Suppressor macrophage treated with lipopolysaccharide for 4 hours (primary cell): ENCODE data around the gene CD7.

Source experiments
- DNase-seq: peaks from one replicate; pipeline ENCODE4 v3.0.0-alpha.2; 2020

CD7 gene

GRCh38 chr17:82277851-82278250, 39.6 kb downstream of the CD7 start:
- no peak for DNase-seq

- no peak for DNase-seq
These were observed 40.5 kb downstream of the CD7 start for GRCh38 chr17:82276938-82277337.

- no peak for DNase-seq
These were observed 42.1 kb downstream of the CD7 start for GRCh38 chr17:82275326-82275725.

- DNase-seq = no peak
These were observed 43.0 kb downstream of the CD7 start for GRCh38 chr17:82274134-82275020.

- DNase-seq = peak; percentile 95
These were observed 43.9 kb downstream of the CD7 start, which contains the start of gene CSNK1D for GRCh38 chr17:82273327-82274133. Gene CSNK1D, minus strand, starts transcription at chr17:82273700. Its CDS starts 319 bp downstream, at chr17:82273381.

- DNase-seq = peak; percentile 36
These were observed 44.7 kb downstream of the CD7 start for GRCh38 chr17:82272495-82273326.

- DNase-seq = no peak
These were observed 46.0 kb downstream of the CD7 start for GRCh38 chr17:82271401-82271800.

GRCh38 chr17:82270651-82271050, 46.8 kb downstream of the CD7 start:
- DNase-seq = no peak

- DNase-seq = no peak
These were observed 47.4 kb downstream of the CD7 start for GRCh38 chr17:82269882-82270500.

- no peak for DNase-seq
These were observed 48.1 kb downstream of the CD7 start for GRCh38 chr17:82269138-82269881.

GRCh38 chr17:82267575-82268379, 49.6 kb downstream of the CD7 start:
- peak; percentile 92 for DNase-seq

GRCh38 chr17:82266142-82266541, 51.3 kb downstream of the CD7 start:
- no peak for DNase-seq
